NCI-H1694 (cell line): ENCODE results near the gene FSD1L.
"Not testable (repeated sequence)": the region's sequence is repeated elsewhere in the genome, so short reads cannot be mapped to it uniquely, and the experiment has no call there.

Source experiments
- DNase-seq: peaks from one replicate; lab custom pipeline; 2025; lab: John Stamatoyannopoulos, UW

FSD1L gene

GRCh38 chr9:105485131-105485530 lies 37.3 kb downstream of the FSD1L start:
- no peak for DNase-seq

GRCh38 chr9:105496826-105497225 lies 49.0 kb downstream of the FSD1L start:
- no peak for DNase-seq

DNA sequence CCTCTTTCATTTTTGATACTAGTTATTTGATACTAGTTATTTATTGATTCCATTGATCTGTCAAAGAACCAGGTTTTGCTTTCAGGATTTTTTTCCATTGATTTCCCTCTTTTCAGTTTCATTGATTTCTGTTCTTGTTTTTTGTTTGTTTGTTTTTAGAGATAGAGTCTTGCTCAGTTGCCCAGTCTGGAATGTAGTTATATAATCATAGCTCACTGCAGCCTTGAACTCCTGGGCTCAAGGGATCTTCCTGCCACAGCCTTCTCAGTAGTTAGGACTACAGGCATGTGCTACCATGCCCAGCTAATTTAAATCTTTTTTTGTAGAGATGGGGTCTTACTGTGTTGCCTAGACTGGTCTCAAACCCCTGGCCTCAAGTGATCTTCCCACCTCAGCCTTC lies 49.9 kb downstream of the FSD1L start:
- DNase-seq, result no peak

DNA sequence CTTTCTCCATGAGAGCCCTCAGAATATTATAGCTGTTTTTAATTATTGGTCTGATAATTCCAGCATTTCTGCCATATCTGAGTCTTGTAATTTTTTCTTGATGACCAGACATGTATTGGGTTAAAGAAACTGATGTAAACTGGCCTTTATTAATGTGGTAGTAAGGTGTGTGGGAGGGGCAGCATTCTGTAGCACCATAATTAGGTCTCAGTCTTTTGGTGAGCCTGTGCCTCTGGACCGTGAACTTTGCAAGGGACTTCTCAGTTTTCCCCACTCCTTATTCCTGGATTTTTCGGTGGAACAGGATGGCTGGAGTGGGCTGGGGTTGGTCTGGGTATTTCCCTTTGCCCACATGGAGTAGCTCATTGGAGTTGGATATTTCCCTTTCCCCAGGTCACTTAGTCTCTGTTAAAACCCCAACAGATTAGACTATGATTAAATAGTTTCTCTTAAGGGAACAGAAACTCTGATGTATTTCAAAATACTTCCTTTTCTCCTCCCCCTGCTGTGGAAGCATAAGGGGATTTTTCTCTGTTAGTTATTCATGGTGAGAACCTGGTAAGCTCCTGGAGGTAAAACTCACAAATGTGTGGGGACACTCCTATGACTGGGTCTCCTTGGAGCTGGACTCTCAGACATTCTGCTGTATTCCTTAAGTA lies 52.4 kb downstream of the FSD1L start:
- no peak for DNase-seq

DNA sequence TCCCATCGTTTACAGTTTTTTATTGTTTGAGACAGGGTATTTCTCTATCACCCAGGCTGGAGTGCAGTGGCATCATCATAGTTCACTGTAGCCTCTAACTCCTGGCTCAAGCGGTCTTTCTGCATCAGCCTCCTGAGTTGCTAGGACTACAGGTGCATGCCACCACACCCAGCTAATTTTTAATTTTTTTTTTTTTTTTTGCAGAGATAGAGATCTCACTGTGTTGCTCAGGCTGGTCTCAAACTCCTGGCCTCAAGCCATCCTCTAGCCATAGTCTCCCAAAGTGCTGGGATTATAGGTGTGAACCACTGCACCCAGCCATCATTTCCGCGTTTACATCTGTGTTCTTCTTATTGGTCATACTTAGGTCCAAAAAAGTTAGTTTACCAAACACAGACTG lies 53.6 kb downstream of the FSD1L start:
- DNase-seq, result no peak

DNA sequence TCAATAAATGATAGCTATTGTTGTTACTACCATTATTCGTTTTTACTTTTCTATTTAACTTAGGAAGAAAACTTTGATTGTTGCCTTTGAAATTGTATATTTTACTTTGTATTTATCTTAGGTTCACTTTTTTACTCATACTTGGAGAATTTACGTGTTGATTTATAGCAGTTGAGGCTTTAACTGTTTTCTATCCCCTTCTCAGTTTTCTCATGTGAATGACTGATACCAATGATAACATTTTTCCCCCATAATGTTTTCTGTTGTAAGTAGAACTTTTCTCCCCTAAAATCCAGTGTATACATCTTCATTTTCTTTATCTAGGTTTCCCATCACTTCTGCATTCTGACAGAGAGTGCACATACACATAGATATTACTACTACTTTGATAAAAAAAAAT lies 54.4 kb downstream of the FSD1L start:
- no peak for DNase-seq

DNA sequence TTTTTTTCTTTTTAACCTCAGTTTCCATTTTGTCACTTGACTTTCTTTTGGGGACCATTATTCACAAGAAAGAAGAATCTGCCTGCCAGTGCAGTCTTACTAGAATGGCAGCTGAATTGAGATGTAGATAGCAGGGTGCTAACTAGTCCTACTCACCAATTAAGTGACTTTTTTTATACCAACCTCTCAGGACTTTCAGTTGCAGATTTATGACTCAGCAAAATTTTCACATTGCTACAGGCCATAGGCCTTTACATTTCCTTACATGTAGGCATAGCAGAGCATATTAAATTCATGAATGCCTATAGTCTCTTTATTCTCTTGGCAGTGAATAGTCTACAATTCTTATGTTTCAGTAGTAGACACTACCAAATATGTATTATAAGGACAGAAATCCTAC lies 56.0 kb downstream of the FSD1L start:
- no peak for DNase-seq

GRCh38 chr9:105507096-105507790 lies 59.4 kb downstream of the FSD1L start:
- no peak for DNase-seq

DNA sequence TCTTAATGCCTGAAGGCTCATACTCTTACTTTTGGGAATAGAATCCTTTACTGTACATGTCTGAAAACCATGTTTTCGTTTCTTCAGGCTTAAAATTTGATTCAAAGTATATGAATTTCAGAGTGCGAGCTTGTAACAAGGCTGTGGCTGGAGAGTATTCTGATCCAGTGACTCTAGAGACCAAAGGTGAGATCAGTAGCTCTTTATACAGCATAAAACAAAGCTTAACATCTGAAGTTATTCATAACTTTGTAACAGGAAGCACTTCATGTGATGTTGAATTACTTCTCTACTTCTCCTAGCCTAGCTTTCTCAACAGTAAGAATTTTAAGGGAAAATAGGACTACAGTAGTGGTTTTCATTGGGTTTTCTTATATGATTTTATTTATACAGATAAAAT lies 60.7 kb downstream of the FSD1L start:
- no peak for DNase-seq

GRCh38 chr9:105510024-105510423 lies 62.2 kb downstream of the FSD1L start:
- no peak for DNase-seq

GRCh38 chr9:105511446-105511845 lies 63.6 kb downstream of the FSD1L start:
- no peak for DNase-seq

DNA sequence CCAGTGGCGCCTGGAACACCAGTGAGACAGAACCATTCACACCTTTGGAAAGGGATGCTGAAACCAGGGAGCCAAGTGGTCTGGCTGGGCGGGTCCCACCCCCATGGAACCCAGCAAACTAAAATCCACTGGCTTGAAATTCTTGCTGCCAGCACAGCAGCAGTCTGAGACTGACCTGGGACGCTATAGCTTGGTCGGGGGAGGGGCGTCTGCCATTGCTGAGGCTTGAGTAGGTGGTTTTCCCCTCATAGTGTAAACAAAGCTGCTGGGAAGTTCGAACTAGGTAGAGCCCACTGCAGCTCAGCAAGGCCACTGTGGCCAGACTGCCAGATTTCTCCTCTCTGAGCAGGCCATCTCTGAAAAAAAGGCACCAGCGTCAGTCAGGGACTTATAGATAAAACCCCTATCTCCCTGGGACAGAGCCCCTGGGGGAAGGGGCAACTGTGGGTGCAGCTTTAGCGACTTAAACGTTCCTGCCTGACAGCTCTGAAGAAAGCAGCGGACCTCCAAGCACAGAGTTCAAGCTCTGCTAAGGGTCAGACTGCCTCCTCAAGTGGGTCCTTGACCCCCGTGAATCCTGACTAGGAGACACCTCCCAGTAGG lies 68.1 kb downstream of the FSD1L start:
- DNase-seq, result no peak

- DNase-seq, result not testable (repeated sequence)
Measured at GRCh38 chr9:105519710-105520369, 72.0 kb downstream of the FSD1L start.

DNA sequence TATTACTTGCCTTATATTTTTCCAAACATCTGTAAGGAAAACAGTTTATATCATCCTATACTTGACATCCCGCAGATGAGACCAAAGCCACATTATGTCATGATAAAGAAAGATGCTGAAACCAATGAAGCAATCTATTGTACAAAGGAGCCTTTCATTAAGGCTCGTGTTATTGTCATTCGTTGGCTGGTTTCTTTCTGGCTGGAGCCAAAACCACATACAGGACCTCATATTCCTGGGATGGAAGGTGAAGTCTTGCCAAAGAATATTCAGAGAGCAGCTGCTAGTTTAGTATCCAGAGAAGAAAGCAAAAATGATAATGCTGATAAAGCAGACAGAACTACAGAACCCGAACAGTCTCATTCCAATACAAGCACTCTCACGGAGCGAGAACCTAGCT lies 73.2 kb downstream of the FSD1L start:
- DNase-seq, result not testable (repeated sequence)

GRCh38 chr9:105522618-105523385 lies 75.0 kb downstream of the FSD1L start:
- not testable (repeated sequence) for DNase-seq

DNA sequence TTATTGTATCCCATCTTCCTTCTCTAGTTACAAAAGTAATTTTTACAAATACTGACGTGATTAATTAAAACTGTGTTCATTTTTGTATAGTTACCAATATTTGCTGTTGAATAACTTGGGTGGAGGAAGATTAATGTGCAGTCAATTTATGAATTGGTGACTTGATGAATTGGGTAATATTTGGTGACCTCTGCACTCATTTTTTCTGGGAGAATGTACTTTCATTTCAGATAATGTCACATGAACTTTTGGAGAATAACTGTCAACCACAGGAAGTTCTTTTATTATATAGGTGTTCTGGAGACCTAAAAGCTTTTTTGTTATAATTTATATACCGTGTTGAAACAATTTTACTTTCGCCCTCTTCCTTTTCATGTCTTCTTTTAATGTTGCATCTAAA lies 83.7 kb downstream of the FSD1L start:
- no peak for DNase-seq

- DNase-seq, result no peak
Measured at GRCh38 chr9:105535920-105536668, 88.3 kb downstream of the FSD1L start.

DNA sequence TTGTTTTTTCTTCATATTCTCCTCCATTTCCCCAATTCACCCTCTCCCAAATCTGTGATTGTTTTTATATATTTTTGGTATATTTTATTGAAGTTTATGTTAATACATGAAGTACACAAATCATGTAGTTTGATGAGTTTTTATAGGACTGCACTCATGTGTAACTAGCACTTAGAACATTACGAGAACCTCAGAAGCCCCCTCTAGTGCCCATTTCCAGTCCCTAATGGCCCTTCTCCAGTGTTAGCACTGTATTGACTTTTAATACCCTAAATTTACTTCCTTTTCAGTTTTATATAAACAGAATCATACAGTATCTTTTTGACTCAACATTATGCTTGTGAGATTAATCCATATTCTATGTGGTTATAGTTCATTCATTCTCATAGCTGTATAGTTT lies 91.6 kb downstream of the FSD1L start:
- no peak for DNase-seq

GRCh38 chr9:105541838-105542237 lies 94.0 kb downstream of the FSD1L start:
- no peak for DNase-seq

- no peak for DNase-seq
Measured at GRCh38 chr9:105554042-105554441, 106.2 kb downstream of the FSD1L start.

DNA sequence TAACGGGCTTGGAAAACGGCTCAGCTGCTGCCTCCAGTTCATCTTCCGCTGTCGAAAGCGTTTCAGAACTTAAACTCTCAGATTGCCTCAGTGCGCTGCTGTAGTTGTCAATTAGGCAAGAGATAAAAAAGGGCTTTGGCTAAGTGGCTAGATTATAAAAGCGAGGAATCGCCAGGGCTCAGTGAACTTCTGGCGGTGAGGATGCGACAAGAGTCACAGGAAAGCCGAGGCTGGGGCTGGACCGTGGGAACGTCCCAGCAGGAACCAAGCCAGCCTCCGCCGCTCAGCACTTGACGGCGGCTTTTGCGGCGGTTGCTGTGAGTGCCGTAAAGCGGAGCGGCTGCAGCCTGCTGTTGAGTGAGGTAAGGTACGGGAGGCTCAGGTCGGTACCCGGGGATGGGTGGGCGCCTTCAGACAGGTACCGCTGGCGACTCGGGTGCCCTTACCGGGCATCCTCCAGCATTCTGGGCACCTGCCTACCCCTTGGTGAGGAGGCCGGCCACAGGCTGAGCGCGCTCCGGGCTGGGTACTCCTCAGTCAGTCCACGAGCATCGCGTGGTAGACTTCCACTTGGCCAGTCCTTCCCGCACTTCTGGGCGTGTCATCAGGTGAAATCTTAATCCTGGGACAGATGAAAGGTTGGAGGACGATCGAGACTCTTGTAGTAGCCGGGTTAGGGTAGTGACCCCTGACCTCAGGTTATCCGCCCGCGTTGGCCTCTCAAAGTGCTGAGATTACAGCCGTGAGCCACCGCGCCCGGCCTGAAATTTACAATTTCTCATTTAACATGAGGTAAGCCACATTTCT lies 110.2 kb downstream of the FSD1L start, which contains the start of gene FKTN:
Gene FKTN (plus strand): TSS at position 328 of the 807 bp plus-strand sequence. CDS start 16,902 bp downstream, outside the sequence.
- DNase-seq, result peak; percentile 58
